NCI-H187 treated with DMSO at 0.1 percent for 48 hours (cell line): ENCODE results near the gene SAPCD2.
"Not testable (repeated sequence)": the region's sequence is repeated elsewhere in the genome, so short reads cannot be mapped to it uniquely, and the experiment has no call there.

Experiments used
- DNase-seq: peaks from one replicate; lab custom pipeline; 2025; lab: John Stamatoyannopoulos, UW

Gene SAPCD2

GRCh38 chr9:137064880-137065164, 5.5 kb downstream of the SAPCD2 start:
- no peak for DNase-seq

- DNase-seq, result no peak
These were observed 6.1 kb downstream of the SAPCD2 start for GRCh38 chr9:137064027-137064879.

GRCh38 chr9:137063311-137064026, 6.9 kb downstream of the SAPCD2 start:
- DNase-seq, result no peak

- not testable (repeated sequence) for DNase-seq
These were observed 7.6 kb downstream of the SAPCD2 start for GRCh38 chr9:137062798-137063197.

- no peak for DNase-seq
These were observed 8.0 kb downstream of the SAPCD2 start for GRCh38 chr9:137062384-137062783.

GRCh38 chr9:137058521-137059234, 11.7 kb downstream of the SAPCD2 start:
- DNase-seq, result no peak

DNA sequence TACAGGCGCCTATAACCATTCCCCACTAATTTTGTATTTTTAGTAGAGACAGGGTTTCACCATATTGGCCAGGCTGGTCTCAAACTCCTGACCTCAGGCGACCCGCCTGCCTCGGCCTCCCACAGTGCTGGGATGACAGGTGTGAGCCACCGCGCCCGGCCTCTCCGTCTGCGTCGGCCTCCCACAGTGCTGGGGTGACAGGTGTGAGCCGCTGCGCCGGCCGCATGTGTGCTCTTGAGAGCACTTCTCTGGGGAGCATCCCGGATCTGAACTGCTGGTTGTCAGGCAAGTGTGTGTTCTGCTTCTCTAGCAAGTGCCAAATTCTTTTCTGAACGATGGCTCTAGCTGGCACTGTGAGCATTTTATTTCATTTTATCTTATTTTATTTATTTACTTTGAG, 12.8 kb downstream of the SAPCD2 start:
- no peak for DNase-seq

DNA sequence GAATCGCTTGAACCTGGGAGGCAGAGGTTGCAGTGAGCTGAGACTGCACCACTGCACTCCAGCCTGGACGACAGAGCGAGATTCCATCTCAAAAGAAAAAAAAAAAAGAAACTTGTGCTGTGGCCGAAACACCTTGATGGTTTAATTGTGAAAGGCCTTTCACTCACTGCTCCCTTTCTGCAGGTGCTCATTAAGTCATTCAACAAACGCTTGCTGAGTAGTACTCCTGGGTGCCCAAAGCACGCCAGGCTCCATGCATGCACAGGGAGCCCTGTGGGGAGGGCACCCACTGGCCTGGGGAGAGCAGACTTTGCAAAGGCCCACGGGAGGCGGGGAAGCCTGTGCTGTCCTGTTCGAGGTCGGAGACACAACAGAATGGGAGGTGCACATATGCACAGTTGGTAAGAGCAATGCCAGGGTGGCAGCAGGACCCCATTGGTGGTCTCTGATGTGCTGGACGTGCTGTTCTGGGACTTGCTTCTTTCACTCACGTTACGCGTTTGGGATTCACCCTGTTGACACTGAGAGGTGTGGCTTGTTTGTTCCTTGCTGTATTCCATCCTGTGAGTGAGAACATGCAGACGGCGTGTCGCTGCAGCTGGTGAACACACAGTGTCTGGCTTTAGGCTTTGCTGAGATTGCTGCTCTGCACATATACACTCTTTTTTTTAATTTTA, 13.5 kb downstream of the SAPCD2 start:
- no peak for DNase-seq

DNA sequence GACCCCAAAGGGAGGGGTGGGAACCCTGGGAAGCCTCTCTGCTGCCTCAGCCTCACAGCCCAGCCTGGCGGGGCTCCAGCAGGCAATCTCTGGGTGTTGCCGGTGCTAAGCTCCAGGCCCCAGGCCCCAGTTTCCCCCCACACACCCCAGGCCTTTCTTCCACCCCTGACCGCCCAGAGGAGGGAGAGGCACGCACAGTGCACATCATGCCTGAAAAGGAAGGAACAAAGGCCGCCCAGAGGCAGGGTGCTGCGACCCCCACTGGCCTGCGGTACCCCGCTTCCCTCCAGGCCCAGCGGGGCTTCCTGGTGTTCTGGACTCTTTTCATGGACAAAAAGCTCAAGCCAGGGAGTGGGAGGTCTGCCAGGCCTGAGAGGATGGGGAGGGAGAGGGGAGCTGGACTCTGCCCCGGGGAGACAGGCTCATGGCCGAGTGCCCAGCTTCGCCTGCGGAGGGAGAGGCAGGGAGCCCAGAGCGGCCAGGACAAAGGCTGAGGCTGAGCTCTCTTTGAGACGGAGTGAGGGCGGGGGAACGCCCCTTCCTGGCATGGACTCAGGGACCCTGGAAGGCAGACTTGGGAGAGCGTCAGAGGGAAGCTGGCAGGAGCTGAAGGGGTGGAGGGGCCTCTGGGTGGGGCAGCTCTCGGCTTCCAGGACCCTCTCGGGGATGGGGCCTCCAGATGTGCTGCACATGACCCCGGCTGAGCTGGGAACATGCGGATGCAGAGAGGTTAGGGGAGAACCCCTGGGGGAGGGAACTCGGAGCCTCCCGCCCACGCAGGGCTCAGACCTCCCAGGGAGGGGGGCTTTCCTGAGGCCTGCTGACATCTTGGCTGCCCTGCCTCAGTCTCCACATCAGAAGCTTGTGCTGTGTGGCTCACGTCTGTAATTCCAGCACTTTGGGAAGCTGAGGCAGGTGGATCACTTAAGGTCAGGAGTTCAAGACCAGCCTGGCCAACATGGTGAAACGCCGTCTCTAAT, 14.7 kb downstream of the SAPCD2 start:
- DNase-seq, result no peak

DNA sequence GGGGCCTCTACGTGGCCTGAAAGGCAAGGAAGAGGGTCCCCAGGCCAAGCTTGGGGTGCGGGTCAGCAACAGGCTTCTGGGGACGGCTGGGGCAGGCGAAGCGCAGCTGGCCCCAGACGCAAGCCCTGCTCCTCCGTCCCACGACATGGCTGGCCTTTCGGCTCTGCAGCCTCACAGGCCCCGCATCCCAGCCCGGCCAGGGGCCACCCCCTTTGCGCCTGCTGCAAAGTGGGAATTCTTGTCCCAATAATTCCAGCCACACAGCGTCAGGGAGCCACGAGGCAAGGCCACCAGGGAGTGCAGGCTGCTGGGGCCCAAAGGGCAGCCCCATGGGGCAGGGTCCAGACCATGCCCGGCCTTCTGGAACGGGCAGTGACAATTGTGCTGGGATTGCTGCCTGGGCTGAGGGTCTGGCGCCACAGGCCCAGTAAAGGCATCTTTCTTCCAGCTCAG, 15.4 kb downstream of the SAPCD2 start:
- DNase-seq, result no peak

- DNase-seq, result no peak
These were observed 16.1 kb downstream of the SAPCD2 start, which contains the start of gene ENTPD2 for GRCh38 chr9:137053944-137054931. ENTPD2 (minus strand) TSS chr9:137054061; CDS start chr9:137053997, 64 bp downstream.

DNA sequence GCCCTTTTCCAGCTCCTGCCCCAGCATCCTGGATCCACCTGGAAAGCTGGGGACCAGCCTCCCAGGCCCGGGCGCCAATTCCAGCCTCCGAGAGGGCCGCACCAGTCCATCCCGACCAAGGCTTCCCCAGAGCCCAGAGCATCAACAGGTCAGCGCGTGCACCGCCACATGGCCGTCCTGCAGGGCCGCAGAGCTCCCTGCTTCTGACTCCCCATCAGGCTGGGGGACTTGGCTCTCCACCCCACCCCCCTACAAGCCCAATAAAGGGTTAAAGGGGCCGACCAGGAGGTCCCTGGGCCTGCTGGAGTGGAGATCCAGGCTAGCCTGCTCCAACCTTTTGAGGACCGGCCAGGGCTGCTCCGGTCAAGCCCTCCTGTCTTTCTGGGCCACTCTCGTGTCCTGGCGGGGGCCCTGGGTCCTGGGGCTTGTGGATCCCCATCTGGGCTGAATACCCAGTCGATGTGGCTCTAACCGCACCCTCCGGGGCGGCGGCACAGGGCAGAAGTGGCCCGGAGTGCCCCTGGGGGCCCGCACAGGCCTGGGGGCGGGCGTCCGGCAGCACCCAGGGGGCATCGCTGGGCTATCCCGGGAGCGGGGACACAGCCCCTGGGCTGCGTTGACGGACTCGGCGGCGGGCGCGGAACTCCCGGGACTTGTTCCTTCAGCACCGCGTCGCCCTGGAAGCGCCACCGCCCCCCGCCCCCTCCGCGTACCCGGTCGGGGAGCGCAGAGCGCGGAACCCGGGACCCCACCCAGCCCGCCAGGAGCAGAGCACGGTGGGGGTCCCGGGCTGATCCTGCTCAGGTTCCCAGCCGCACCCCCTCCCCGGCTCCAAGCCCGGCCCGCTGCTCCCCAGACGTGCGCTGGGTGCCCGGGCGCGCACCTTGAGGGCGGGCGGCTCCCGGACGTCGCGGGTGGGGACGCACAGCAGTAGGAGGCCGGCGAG, 17.1 kb downstream of the SAPCD2 start:
- DNase-seq, result no peak

DNA sequence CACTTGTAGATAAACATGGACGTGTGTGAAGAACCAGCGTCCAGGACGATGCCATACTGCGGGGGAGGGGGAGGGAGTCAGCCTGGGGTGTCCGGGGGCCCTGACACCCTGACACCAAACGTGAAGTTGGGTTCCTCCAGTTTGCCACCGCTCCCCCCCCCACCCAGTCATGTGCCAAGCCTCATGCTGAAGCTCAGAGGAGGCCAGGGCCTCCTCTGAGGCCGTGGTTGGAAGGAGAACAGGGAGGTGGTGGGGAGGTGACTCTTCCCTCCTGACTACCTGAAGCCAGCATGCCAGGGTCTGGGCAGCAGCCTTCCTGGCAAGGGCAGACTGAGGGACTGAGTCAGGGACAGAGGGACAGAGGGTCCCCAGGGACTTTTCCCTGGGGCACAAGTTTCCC, 18.1 kb downstream of the SAPCD2 start:
- no peak for DNase-seq

- DNase-seq, result no peak
These were observed 19.1 kb downstream of the SAPCD2 start for GRCh38 chr9:137051145-137051724.

GRCh38 chr9:137050570-137050969, 19.8 kb downstream of the SAPCD2 start:
- no peak for DNase-seq

DNA sequence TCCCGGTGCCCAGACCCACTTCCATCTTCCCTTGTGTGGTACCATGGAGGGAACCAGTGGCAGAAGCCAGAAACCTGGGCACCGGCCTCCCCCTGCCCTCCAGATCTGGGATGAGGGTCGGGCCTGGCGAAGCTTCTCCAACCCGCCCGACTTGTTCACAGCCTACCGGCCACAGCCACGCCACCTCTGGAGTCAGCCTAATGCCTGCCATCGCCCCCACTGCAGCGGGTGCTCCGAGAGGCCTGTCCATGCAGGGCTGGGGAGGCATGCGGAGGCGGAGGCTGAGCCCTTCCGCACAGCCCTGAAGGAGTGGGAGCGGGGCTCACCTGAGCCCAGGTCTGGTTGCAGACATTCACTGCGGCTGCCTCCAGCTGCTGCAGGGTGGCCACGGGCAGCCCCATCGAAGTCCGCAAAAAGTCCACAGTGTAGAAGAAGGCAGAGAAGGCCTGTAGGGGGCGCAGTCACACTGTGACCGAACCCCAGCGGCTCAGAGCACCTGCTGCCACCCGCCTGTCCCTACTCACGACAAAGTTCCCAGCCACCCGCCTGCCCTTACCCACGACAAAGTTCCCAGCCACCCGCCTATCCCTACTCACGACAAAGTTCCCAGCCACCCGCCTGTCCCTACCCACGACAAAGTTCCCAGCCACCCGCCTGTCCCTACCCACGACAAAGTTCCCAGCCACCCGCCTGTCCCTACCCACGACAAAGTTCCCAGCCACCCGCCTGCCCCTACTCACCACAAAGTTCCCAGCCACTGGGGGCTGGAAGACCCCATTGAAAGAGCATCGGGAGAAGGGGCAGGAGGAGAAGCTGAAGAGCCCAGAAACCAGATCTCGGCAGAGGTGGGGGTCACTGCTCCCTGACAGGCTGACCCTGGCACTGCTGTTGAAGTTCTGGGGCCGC, 20.6 kb downstream of the SAPCD2 start:
- no peak for DNase-seq
